Mesodermal cell (in vitro differentiated cells): ENCODE data around the gene GPR183.

Experiments used
- H3K27ac ChIP-seq: 2 replicates; pipeline ENCODE4 v1.7.0; 2013; ENCODE audit warnings: mild to moderate bottlenecking, low read depth, low read length, moderate library complexity; ENCODE audit not compliant: severe bottlenecking
- H3K36me3 ChIP-seq: 2 replicates; pipeline ENCODE4 v1.7.1; 2013; ENCODE audit warnings: mild to moderate bottlenecking, low read length, moderate library complexity; ENCODE audit not compliant: control insufficient read depth, insufficient read depth
- H3K4me1 ChIP-seq: one replicate; pipeline ENCODE4 v1.7.1; 2013; ENCODE audit warnings: mild to moderate bottlenecking, low read length; ENCODE audit not compliant: insufficient read depth, control insufficient read depth, poor library complexity, severe bottlenecking
- H3K4me3 ChIP-seq: 2 replicates; pipeline ENCODE4 v1.7.0; 2013; ENCODE audit warnings: low read length, control low read depth, mild to moderate bottlenecking; ENCODE audit not compliant: insufficient read depth, poor library complexity, severe bottlenecking; ENCODE audit errors: extremely low read depth
- H3K9me3 ChIP-seq: 2 replicates; pipeline ENCODE4 v1.7.1; 2013; ENCODE audit warnings: mild to moderate bottlenecking, low read length, moderate library complexity; ENCODE audit not compliant: control insufficient read depth
- WGBS, 2 experiments: methylation state at CpG; one replicate each; pipeline ENCODE4 v1.1.5; 2013; ENCODE audit warnings: missing lambda C conversion rate in 2 of 2; ENCODE audit not compliant: insufficient coverage in 2 of 2; 5-methylcytosine and 5-hydroxymethylcytosine counted together

The GPR183 gene

GRCh38 chr13:99294198-99294597, 13.0 kb downstream of the GPR183 start:
- Histone ChIP-seq H3K4me3 (no peak overlapping the region), H3K36me3 (peaks cover 5% of the 10 kb centered on the region), H3K9me3 (no peaks in the 10 kb centered on the region), H3K4me1 (no peaks in the 10 kb centered on the region), H3K27ac (no peak overlapping the region)

- no peaks in the 10 kb centered on the region for H3K4me1 ChIP-seq
- H3K9me3 ChIP-seq = no peaks in the 10 kb centered on the region
- 100% methylated on average over 1 of the region's 2 CpGs; no CpG with 5 or more reads in 1 of the 2 experiments for WGBS, 2 experiments
- H3K4me3 ChIP-seq = no peak overlapping the region
- no peak overlapping the region for H3K27ac ChIP-seq
- H3K36me3 ChIP-seq = peaks cover 10% of the 10 kb centered on the region
These were observed 14.0 kb downstream of the GPR183 start for GRCh38 chr13:99293178-99293577.

- Histone ChIP-seq H3K9me3 (no peaks in the 10 kb centered on the region), H3K36me3 (peaks cover 10% of the 10 kb centered on the region), H3K4me1 (no peaks in the 10 kb centered on the region), H3K27ac (no peak overlapping the region), H3K4me3 (no peak overlapping the region)
- WGBS, 2 experiments = 95 to 100% methylated on average over 3 of the region's 3 CpGs
These were observed 16.3 kb downstream of the GPR183 start for GRCh38 chr13:99290894-99291293.

- no peaks in the 10 kb centered on the region for H3K4me1 ChIP-seq
- no peaks in the 10 kb centered on the region for H3K9me3 ChIP-seq
- H3K36me3 ChIP-seq = peaks cover 10% of the 10 kb centered on the region
- 97% methylated on average over 3 of the region's 7 CpGs for WGBS, 2 experiments
- H3K4me3 ChIP-seq = no peak overlapping the region
- no peak overlapping the region for H3K27ac ChIP-seq
These were observed 17.4 kb downstream of the GPR183 start for GRCh38 chr13:99289674-99290337.

- 89 to 100% methylated on average over 1 of the region's 2 CpGs for whole genome bisulfite sequencing, 2 experiments
These were observed 17.9 kb downstream of the GPR183 start for GRCh38 chr13:99289271-99289670.

GRCh38 chr13:99288089-99288488, 19.1 kb downstream of the GPR183 start:
- WGBS, 2 experiments = 100% methylated on average over 1 of the region's 2 CpGs; no CpG with 5 or more reads in 1 of the 2 experiments
- no peak overlapping the region for H3K27ac ChIP-seq
- no peaks in the 10 kb centered on the region for H3K9me3 ChIP-seq

More at GRCh38 chr13:99289271-99289670, 17.9 kb downstream of the GPR183 start:
- Histone ChIP-seq H3K9me3 (no peaks in the 10 kb centered on the region), H3K4me1 (no peaks in the 10 kb centered on the region), H3K36me3 (peaks cover 10% of the 10 kb centered on the region), H3K27ac (no peak overlapping the region), H3K4me3 (no peak overlapping the region)

GRCh38 chr13:99287551-99287950, 19.6 kb downstream of the GPR183 start:
- WGBS, 2 experiments = 92 to 100% methylated on average over 3 of the region's 4 CpGs
- H3K9me3 ChIP-seq = no peaks in the 10 kb centered on the region
- no peak overlapping the region for H3K27ac ChIP-seq
- no peak overlapping the region for H3K4me3 ChIP-seq
- peaks cover 10% of the 10 kb centered on the region for H3K36me3 ChIP-seq
- H3K4me1 ChIP-seq = no peaks in the 10 kb centered on the region

More at GRCh38 chr13:99288089-99288488, 19.1 kb downstream of the GPR183 start:
- Histone ChIP-seq H3K4me1 (no peaks in the 10 kb centered on the region), H3K4me3 (no peak overlapping the region), H3K36me3 (peaks cover 10% of the 10 kb centered on the region)

- no peak overlapping the region for H3K4me3 ChIP-seq
- H3K4me1 ChIP-seq = no peaks in the 10 kb centered on the region
- H3K27ac ChIP-seq = no peak overlapping the region
- H3K9me3 ChIP-seq = no peaks in the 10 kb centered on the region
- 91 to 95% methylated on average over 8 to 9 of the region's 10 CpGs for whole genome bisulfite sequencing, 2 experiments
- peaks cover 10% of the 10 kb centered on the region for H3K36me3 ChIP-seq
These were observed 21.6 kb downstream of the GPR183 start for GRCh38 chr13:99285432-99286182.

GRCh38 chr13:99282264-99283231, 24.7 kb downstream of the GPR183 start:
- H3K36me3 ChIP-seq = peaks cover 8% of the 10 kb centered on the region
- H3K4me3 ChIP-seq = no peak overlapping the region
- WGBS, 2 experiments = 85 to 100% methylated on average over 1 of the region's 1 CpG
- no peaks in the 10 kb centered on the region for H3K4me1 ChIP-seq
- H3K9me3 ChIP-seq = no peaks in the 10 kb centered on the region
- no peak overlapping the region for H3K27ac ChIP-seq

GRCh38 chr13:99281811-99282263, 25.4 kb downstream of the GPR183 start:
- H3K4me1 ChIP-seq = no peaks in the 10 kb centered on the region
- no peak overlapping the region for H3K4me3 ChIP-seq
- peaks cover 10% of the 10 kb centered on the region for H3K36me3 ChIP-seq
- WGBS, 2 experiments = 91 to 96% methylated on average over 5 of the region's 5 CpGs
- no peaks in the 10 kb centered on the region for H3K9me3 ChIP-seq
- no peak overlapping the region for H3K27ac ChIP-seq
